ENCODE data around the gene EXOC6B. TPM values are rescaled to one million over a fixed set of nuclear protein-coding genes. Genes with fewer than 3 reads are reported as not detected.

Gene EXOC6B
- total and polyA plus RNA-seq, 9 of the 15 experiments (the other 6 are each of a cell fraction or from before 2014, with no cell fraction given) = 0.28 to 4.2 (median 2.0) TPM

- no peak for TF ChIP-seq ZNF184 (CRISPR knock-in tag; IDR thresholded peaks at IDR 0.05)
- TF ChIP-seq NFATC3 (IDR thresholded peaks at IDR 0.05) = no peak
- peak in 1 of 2 experiments; percentile 37; a peak in 1 of 4 replicates for TF ChIP-seq TRIM24 (IDR thresholded peaks at IDR 0.05)
- TF ChIP-seq ZNF561 (CRISPR knock-in tag; conservative IDR thresholded peaks at IDR 0.05) = no peak
- TF ChIP-seq ZBTB7A (IDR thresholded peaks at IDR 0.05; ENCODE audit: borderline replicate concordance, control insufficient read depth, low read depth, low read length) = no peak
- TF ChIP-seq ZFP1 (CRISPR knock-in tag; IDR thresholded peaks at IDR 0.05) = peak; percentile 94
- no peak for TF ChIP-seq TARDBP (IDR thresholded peaks at IDR 0.05)
- TF ChIP-seq ZNF764 (CRISPR knock-in tag; IDR thresholded peaks at IDR 0.05; ENCODE audit: low read depth) = no peak
- TF ChIP-seq FOXK1 (CRISPR knock-in tag; IDR thresholded peaks at IDR 0.05; ENCODE audit: borderline replicate concordance) = no peak
- TF ChIP-seq CBX3 (IDR thresholded peaks at IDR 0.05; ENCODE audit: borderline replicate concordance in 1 of 2, low read length in 2 of 2) = peak in 1 of 2 experiments; percentile 63; a peak in 1 of 3 replicates
- TF ChIP-seq SNIP1 (IDR thresholded peaks at IDR 0.05; ENCODE audit: low read depth) = no peak
- TF ChIP-seq ATF1 (CRISPR knock-in tag; IDR thresholded peaks at IDR 0.05) = no peak
- no peak for TF ChIP-seq ATF1 (tag; IDR thresholded peaks at IDR 0.05)
- no peak for TF ChIP-seq KDM1A (IDR thresholded peaks at IDR 0.05)
- no peak for TF ChIP-seq CGGBP1 (CRISPR knock-in tag; IDR thresholded peaks at IDR 0.05)
- TF ChIP-seq ZBTB8A (IDR thresholded peaks at IDR 0.05; ENCODE audit: partially characterized antibody) = no peak
- peak; percentile 57; the same call in 1 of the 2 replicates for TF ChIP-seq ZNF384 (IDR thresholded peaks at IDR 0.05; ENCODE audit: low read depth, low read length)
Observed at GRCh38 chr2:72762276-72762675, 63.6 kb downstream of the EXOC6B start (continued).

All from K562 (cell line).